Body of pancreas (tissue), 4 donors: ENCODE results near the gene HIC2.

Source experiments
- CTCF ChIP-seq, 7 experiments: fragments of 450-650 bp in 4 of 7; fragments of 200-600 bp in 3 of 7; sonication (generic) in 3 of 7; IDR thresholded peaks; one replicate each; pipeline ENCODE4 v1.5.1; 2016 to 2019; ENCODE audit warnings: antibody characterized with exemption in 7 of 7
- POLR2A ChIP-seq, 3 donors: fragments of 450-650 bp; IDR thresholded peaks; one replicate each; pipeline ENCODE4 v1.6.1; 2016; ENCODE audit warnings: antibody characterized with exemption in 3 of 3, mild to moderate bottlenecking in 2 of 3

- no peak for TF ChIP-seq CTCF (IDR thresholded peaks at IDR 0.05)
- TF ChIP-seq POLR2A (IDR thresholded peaks at IDR 0.05): no peak
Measured at GRCh38 chr22:21448627-21449416, 31.7 kb downstream of the HIC2 start.
